GM19397 (cell line): ENCODE measurements around the gene PRUNE2.

ENCODE experiments used
- ATAC-seq: cut with Tn5 transposase; IDR thresholded peaks from one replicate; pipeline ENCODE4 v1.9.1; 2021; ENCODE audit warnings: mild to moderate bottlenecking, moderate library complexity; ENCODE audit not compliant: unreplicated experiment

The PRUNE2 gene

GRCh38 chr9:76580188-76580587 lies 325.7 kb downstream of the PRUNE2 start:
- no peak for ATAC-seq

GRCh38 chr9:76576344-76576743 lies 329.6 kb downstream of the PRUNE2 start:
- peak; percentile 64 for ATAC-seq

GRCh38 chr9:76575761-76576160 lies 330.2 kb downstream of the PRUNE2 start:
- no peak for ATAC-seq

- no peak for ATAC-seq
These were observed 331.8 kb downstream of the PRUNE2 start for GRCh38 chr9:76573905-76574760.

- ATAC-seq: no peak
These were observed 332.5 kb downstream of the PRUNE2 start for GRCh38 chr9:76573408-76573807.

- ATAC-seq: no peak
These were observed 333.8 kb downstream of the PRUNE2 start for GRCh38 chr9:76572151-76572550.

GRCh38 chr9:76571743-76572146 lies 334.2 kb downstream of the PRUNE2 start:
- no peak for ATAC-seq

GRCh38 chr9:76571288-76571687 lies 334.6 kb downstream of the PRUNE2 start:
- ATAC-seq: peak; percentile 75

GRCh38 chr9:76570826-76571225 lies 335.1 kb downstream of the PRUNE2 start:
- ATAC-seq: no peak

GRCh38 chr9:76567086-76567485 lies 338.8 kb downstream of the PRUNE2 start:
- no peak for ATAC-seq

- ATAC-seq: no peak
These were observed 341.6 kb downstream of the PRUNE2 start for GRCh38 chr9:76564297-76564696.

GRCh38 chr9:76562511-76562911 lies 343.4 kb downstream of the PRUNE2 start:
- peak; percentile 75 for ATAC-seq

- ATAC-seq: no peak
These were observed 344.0 kb downstream of the PRUNE2 start for GRCh38 chr9:76561900-76562299.
